Endothelial cell of umbilical vein (primary cell): ENCODE measurements around the gene PCBD1. TPM values are rescaled to one million over a fixed set of nuclear protein-coding genes. Genes with fewer than 3 reads are reported as not detected.

Experiments used
- BruUV-seq: library from RNA; stranded (reverse); fragments of 400-500 nt; replicated peaks from 2 replicates; lab custom pipeline; 2021; lab: Mats Ljungman, UMichigan
- CTCF ChIA-PET: fragments of 300-600, 350-600 bp; sonication (Branson Sonifier 250); formaldehyde crosslinking; loops from one replicate; lab custom pipeline; 2021; ENCODE audit warnings: antibody characterized with exemption, inconsistent platforms; lab: Charles Lee
- POLR2A ChIA-PET: fragments of 300-600, 350-600 bp; sonication (Branson Sonifier 250); formaldehyde crosslinking; loops from one replicate; lab custom pipeline; 2021; ENCODE audit warnings: antibody characterized with exemption, inconsistent platforms; lab: Charles Lee
- DNase-seq: peaks from one replicate; pipeline ENCODE4 v3.0.0-alpha.2; 2011; ENCODE audit warnings: low read depth, low spot score
- FAIRE-seq: peaks from 2 replicates; lab custom pipeline; 2011; peaks lifted over from hg19 to GRCh38; lab: Jason Lieb, UNC
- H2AFZ ChIP-seq: 2 replicates; pipeline ENCODE4 v1.6.0; 2012; ENCODE audit warnings: low read depth, low read length, control low read depth, inconsistent platforms
- H3K27ac ChIP-seq: 2 replicates; pipeline ENCODE4 v1.5.1; 2011; ENCODE audit warnings: low read depth, mild to moderate bottlenecking, control low read depth, low read length, moderate library complexity; ENCODE audit not compliant: insufficient read depth
- H3K27me3 ChIP-seq, 2 experiments: 2 replicates each; pipeline versions ENCODE4 v1.6.0 to v1.6.1; 2011; ENCODE audit warnings: low read length in 2 of 2, mixed read lengths in 1 of 2; ENCODE audit not compliant: control insufficient read depth in 2 of 2, insufficient read depth in 2 of 2
- H3K36me3 ChIP-seq, 2 experiments: 2 replicates in 1 of 2; 3 replicates in 1 of 2; pipeline ENCODE4 v1.5.1; 2011; ENCODE audit warnings: low read length in 2 of 2, mild to moderate bottlenecking in 1 of 2, moderate library complexity in 1 of 2; ENCODE audit not compliant: control insufficient read depth in 2 of 2, insufficient read depth in 2 of 2; ENCODE audit errors: extremely low read depth in 1 of 2
- H3K4me1 ChIP-seq: 3 replicates; pipeline ENCODE4 v1.5.1; 2011; ENCODE audit warnings: mild to moderate bottlenecking, low read length; ENCODE audit not compliant: control insufficient read depth, insufficient read depth; ENCODE audit errors: extremely low read depth
- H3K4me2 ChIP-seq: 2 replicates; pipeline ENCODE4 v1.6.1; 2011; ENCODE audit warnings: low read length, control low read depth, mixed read lengths; ENCODE audit not compliant: insufficient read depth
- H3K4me3 ChIP-seq, 3 experiments: fragments of 200-600 bp in 1 of 3; sonication (generic), shearing (Covaris generic) in 1 of 3; replicated peaks in 1 of 3; 2 replicates each; pipeline ENCODE4 v1.5.1; 2011 to 2016; ENCODE audit warnings: control low read depth in 3 of 3, low read length in 3 of 3, mild to moderate bottlenecking in 2 of 3, inconsistent platforms in 1 of 3, low read depth in 1 of 3, moderate library complexity in 1 of 3; ENCODE audit not compliant: insufficient read depth in 1 of 3
- H3K79me2 ChIP-seq: 2 replicates; pipeline ENCODE4 v1.6.0; 2012; ENCODE audit warnings: low read length, inconsistent platforms; ENCODE audit not compliant: control insufficient read depth, insufficient read depth
- H3K9ac ChIP-seq: replicated peaks from 2 replicates; pipeline ENCODE3; 2011; ENCODE audit warnings: low read length, control low read depth; ENCODE audit not compliant: insufficient read depth; ENCODE audit errors: extremely low read depth
- H3K9me1 ChIP-seq: replicated peaks from 3 replicates; pipeline ENCODE4 v1.6.0; 2011; ENCODE audit warnings: mild to moderate bottlenecking, low read length; ENCODE audit not compliant: control insufficient read depth, insufficient read depth; ENCODE audit errors: extremely low read depth
- H3K9me3 ChIP-seq: replicated peaks from 2 replicates; pipeline ENCODE4 v1.5.1; 2012; ENCODE audit warnings: low read length, inconsistent platforms; ENCODE audit not compliant: control insufficient read depth, insufficient read depth
- H4K20me1 ChIP-seq: replicated peaks from 2 replicates; pipeline ENCODE3; 2011; ENCODE audit warnings: mild to moderate bottlenecking, low read length; ENCODE audit not compliant: control insufficient read depth, insufficient read depth; ENCODE audit errors: extremely low read depth
- EZH2 ChIP-seq: IDR thresholded peaks from 2 replicates; pipeline ENCODE4 v1.6.1; 2012; ENCODE audit warnings: borderline replicate concordance, low read depth, mild to moderate bottlenecking, moderate library complexity, low read length, inconsistent platforms; ENCODE audit not compliant: severe bottlenecking
- FOS ChIP-seq: IDR thresholded peaks from 2 replicates; pipeline ENCODE4 v1.6.1; 2011; ENCODE audit warnings: mild to moderate bottlenecking, low read length, moderate library complexity, borderline replicate concordance; ENCODE audit not compliant: insufficient read depth
- GATA2 ChIP-seq: IDR thresholded peaks from 2 replicates; pipeline ENCODE4 v1.7.0; 2011; ENCODE audit warnings: low read depth, mild to moderate bottlenecking, moderate library complexity, mixed read lengths, low read length; ENCODE audit not compliant: insufficient read length, insufficient read depth
- JUN ChIP-seq: IDR thresholded peaks from 2 replicates; pipeline ENCODE4 v1.6.1; 2011; ENCODE audit warnings: borderline replicate concordance, low read depth; ENCODE audit not compliant: insufficient read length, insufficient read depth
- MYC ChIP-seq: IDR thresholded peaks from one replicate; pipeline ENCODE4 v1.6.1; 2011; ENCODE audit warnings: mild to moderate bottlenecking, low read depth, low read length
- POLR2A ChIP-seq: IDR thresholded peaks from 2 replicates; pipeline ENCODE4 v1.6.1; 2012; ENCODE audit warnings: low read depth, mild to moderate bottlenecking, control low read depth, low read length
- POLR2AphosphoS5 ChIP-seq: IDR thresholded peaks from 2 replicates; pipeline ENCODE4 v1.6.1; 2012; ENCODE audit warnings: low read depth, mild to moderate bottlenecking, control low read depth, low read length, moderate library complexity; ENCODE audit not compliant: insufficient read depth
- dilution Hi-C: fragments of 300-500 bp; cut with MboI; formaldehyde crosslinking; loops from one replicate; pipeline ENCODE4 v1.15.0; 2019; ENCODE audit warnings: low sequenced_read_pairs; ENCODE audit not compliant: extremely low pct_ligation_motif_present
- intact Hi-C: fragments of 100-400 bp; cut with micrococcal nuclease; formaldehyde crosslinking; loops from one replicate; pipeline ENCODE4 v1.10.0; 2022
- polyA plus RNA-seq, 4 experiments: library from polyadenylated mRNA; depleted of rRNA in 3 of 4; stranded (reverse) in 3 of 4; unstranded in 1 of 4; fragments of >200 nt; gene quantifications; 2 replicates each; pipeline versions ENCODE4 v1.2.1 to v1.2.3, GENCODE V29; 2011 to 2012; ENCODE audit warnings: missing spikeins in 1 of 4
- total RNA-seq: library from RNA; stranded (reverse); gene quantifications from 2 replicates; pipeline ENCODE4 v1.2.3, GENCODE V29; 2021
- TF ChIP-seq, protein P1 (sequence below): IDR thresholded peaks from 2 replicates; pipeline ENCODE4 v1.6.1; 2011; ENCODE audit not compliant: insufficient read depth, insufficient read length
- TF ChIP-seq, protein P2 (sequence below), 2 donors: IDR thresholded peaks; 1 replicate in 1 of 2; 2 replicates in 1 of 2; pipeline ENCODE4 v1.5.1; 2011; ENCODE audit warnings: low read length in 2 of 2, mild to moderate bottlenecking in 2 of 2, moderate library complexity in 2 of 2, control low read depth in 1 of 2, inconsistent platforms in 1 of 2, low read depth in 1 of 2; ENCODE audit not compliant: insufficient read depth in 1 of 2; ENCODE audit errors: extremely low read depth in 1 of 2

The PCBD1 gene
- total and polyA plus RNA-seq, 2 donors (not counting 3 experiments of a cell fraction or from before 2014, with no cell fraction given): 95.7 to 113 TPM

DNA sequence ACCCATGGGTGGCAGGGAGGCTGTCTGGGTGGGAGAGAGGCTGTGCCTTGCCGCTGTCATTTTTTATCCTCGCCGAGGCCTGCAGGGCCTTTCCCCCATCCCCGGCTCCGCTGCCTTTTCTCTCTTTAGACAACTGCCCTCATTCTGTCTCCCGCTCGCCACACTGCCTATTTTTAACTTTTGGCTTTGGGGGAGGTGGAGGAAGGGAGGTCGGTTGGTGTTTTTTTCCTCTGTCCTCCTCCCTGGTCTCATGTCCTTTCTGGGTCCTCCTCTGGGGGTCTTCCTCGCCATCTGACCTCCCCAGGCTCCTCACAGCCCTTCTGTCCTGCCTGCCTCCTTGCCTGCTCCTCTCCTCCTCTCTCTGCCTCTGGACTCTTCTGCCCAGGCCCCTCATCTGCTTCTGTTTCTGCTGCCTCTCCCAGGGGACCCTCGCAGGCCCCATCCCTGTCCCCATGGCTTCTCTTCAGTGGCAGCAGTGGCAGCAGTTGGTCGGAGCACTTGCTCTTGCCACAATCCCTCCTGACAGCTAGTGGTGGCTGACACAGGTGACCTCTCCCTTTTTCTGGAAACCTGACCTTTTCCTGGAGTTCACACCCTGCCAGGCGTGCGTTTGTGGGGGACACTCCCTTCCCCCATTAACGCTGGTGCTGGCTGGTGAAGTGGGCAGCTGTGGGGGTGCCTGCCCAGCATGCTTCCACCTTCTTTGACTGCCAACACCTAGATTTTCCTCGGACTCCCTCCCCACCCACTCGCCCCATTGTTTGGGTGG, 19.5 kb upstream of the PCBD1 start:
- H3K4me2 ChIP-seq: no peak overlapping the region
- H3K27me3 ChIP-seq: peaks cover 0 to 2% of the 10 kb centered on the region in 2 experiments
- no peak for FAIRE-seq
- intact Hi-C loops (no loop called here), dilution Hi-C loops (no loop called here)
- TF ChIP-seq POLR2A (no peak), JUN (no peak), EZH2 (no peak), FOS (no peak), POLR2AphosphoS5 (no peak), MYC (no peak), GATA2 (no peak)
- TF ChIP-seq, protein P1, sequence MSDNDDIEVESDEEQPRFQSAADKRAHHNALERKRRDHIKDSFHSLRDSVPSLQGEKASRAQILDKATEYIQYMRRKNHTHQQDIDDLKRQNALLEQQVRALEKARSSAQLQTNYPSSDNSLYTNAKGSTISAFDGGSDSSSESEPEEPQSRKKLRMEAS: no peak
- TF ChIP-seq, protein P2, sequence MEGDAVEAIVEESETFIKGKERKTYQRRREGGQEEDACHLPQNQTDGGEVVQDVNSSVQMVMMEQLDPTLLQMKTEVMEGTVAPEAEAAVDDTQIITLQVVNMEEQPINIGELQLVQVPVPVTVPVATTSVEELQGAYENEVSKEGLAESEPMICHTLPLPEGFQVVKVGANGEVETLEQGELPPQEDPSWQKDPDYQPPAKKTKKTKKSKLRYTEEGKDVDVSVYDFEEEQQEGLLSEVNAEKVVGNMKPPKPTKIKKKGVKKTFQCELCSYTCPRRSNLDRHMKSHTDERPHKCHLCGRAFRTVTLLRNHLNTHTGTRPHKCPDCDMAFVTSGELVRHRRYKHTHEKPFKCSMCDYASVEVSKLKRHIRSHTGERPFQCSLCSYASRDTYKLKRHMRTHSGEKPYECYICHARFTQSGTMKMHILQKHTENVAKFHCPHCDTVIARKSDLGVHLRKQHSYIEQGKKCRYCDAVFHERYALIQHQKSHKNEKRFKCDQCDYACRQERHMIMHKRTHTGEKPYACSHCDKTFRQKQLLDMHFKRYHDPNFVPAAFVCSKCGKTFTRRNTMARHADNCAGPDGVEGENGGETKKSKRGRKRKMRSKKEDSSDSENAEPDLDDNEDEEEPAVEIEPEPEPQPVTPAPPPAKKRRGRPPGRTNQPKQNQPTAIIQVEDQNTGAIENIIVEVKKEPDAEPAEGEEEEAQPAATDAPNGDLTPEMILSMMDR (IDR thresholded peaks at IDR 0.05; ENCODE audit: extremely low read depth in 1 of 2, insufficient read depth in 1 of 2, low read depth in 1 of 2, low read length in 2 of 2): no peak
- no TSS peak for BruUV-seq
- ChIA-PET CTCF (no interaction called here), POLR2A (no interaction called here)
- H3K4me3 ChIP-seq: no peak overlapping the region
- no peaks in the 10 kb centered on the region for H4K20me1 ChIP-seq
- no peak overlapping the region for H3K27ac ChIP-seq
- no peak overlapping the region for H2AFZ ChIP-seq
- H3K9ac ChIP-seq: no peak overlapping the region
- no peak for DNase-seq
- no peaks in the 10 kb centered on the region for H3K9me3 ChIP-seq
- no peaks in the 10 kb centered on the region for H3K79me2 ChIP-seq
- no peaks in the 10 kb centered on the region for H3K4me1 ChIP-seq
- H3K36me3 ChIP-seq: no peaks in the 10 kb centered on the region
- H3K9me1 ChIP-seq: no peaks in the 10 kb centered on the region
